ENCODE data around the gene WDR74.

DNA sequence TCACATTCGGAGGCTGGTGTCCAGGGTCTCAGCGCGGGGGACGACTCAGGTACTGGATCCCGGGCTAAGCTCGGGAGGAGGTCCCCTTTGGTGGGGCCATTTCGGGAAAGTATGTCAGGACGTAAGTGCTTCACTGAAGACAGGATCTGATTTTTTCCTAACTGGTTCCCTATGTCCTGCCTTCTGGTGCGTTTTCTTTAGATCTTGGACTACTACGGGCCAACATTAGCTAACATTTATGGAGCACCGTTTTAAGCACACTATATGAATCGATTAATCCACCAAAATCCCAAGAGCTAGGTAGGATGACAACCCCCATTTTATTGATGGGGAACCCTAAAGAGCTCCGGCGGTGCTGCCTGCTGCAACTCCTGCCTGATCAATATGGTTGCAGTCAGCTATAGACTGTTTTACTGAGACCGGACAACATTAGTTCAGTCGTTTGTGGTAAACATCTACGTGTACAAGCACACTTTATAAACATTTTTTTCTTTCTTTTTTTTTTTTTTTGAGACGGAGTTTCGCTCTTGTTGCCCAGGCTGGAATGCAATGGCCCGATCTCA, 17.0 kb upstream of the WDR74 start:
- no peak for TF ChIP-seq POLR2A (IDR thresholded peaks at IDR 0.05)
- TF ChIP-seq, protein P1, sequence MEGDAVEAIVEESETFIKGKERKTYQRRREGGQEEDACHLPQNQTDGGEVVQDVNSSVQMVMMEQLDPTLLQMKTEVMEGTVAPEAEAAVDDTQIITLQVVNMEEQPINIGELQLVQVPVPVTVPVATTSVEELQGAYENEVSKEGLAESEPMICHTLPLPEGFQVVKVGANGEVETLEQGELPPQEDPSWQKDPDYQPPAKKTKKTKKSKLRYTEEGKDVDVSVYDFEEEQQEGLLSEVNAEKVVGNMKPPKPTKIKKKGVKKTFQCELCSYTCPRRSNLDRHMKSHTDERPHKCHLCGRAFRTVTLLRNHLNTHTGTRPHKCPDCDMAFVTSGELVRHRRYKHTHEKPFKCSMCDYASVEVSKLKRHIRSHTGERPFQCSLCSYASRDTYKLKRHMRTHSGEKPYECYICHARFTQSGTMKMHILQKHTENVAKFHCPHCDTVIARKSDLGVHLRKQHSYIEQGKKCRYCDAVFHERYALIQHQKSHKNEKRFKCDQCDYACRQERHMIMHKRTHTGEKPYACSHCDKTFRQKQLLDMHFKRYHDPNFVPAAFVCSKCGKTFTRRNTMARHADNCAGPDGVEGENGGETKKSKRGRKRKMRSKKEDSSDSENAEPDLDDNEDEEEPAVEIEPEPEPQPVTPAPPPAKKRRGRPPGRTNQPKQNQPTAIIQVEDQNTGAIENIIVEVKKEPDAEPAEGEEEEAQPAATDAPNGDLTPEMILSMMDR (IDR thresholded peaks at IDR 0.05) = no peak
